Mucosa of rectum (tissue), 2 donors: ENCODE data around the gene PPIP5K2.

Experiments
- H3K27ac ChIP-seq, 2 donors: one replicate each; pipeline ENCODE4 v1.7.0; 2013; ENCODE audit warnings: inconsistent platforms in 2 of 2, low read depth in 2 of 2, low read length in 2 of 2
- H3K27me3 ChIP-seq, 2 donors: one replicate each; pipeline ENCODE4 v1.7.0; 2013; ENCODE audit warnings: low read length in 2 of 2; ENCODE audit not compliant: control insufficient read depth in 2 of 2, insufficient read depth in 2 of 2
- H3K36me3 ChIP-seq, 2 donors: one replicate each; pipeline ENCODE4 v1.7.0; 2013; ENCODE audit warnings: low read length in 2 of 2; ENCODE audit not compliant: control insufficient read depth in 2 of 2, insufficient read depth in 2 of 2
- H3K4me1 ChIP-seq, 2 donors: one replicate each; pipeline ENCODE4 v1.7.0; 2013; ENCODE audit warnings: low read length in 2 of 2, mild to moderate bottlenecking in 1 of 2; ENCODE audit not compliant: control insufficient read depth in 2 of 2, insufficient read depth in 2 of 2
- H3K4me3 ChIP-seq, 2 donors: one replicate each; pipeline ENCODE4 v1.7.0; 2013; ENCODE audit warnings: low read length in 2 of 2
- H3K9ac ChIP-seq, 2 donors: one replicate each; pipeline ENCODE4 v1.7.0; 2013; ENCODE audit warnings: low read length in 2 of 2, low read depth in 1 of 2, mild to moderate bottlenecking in 1 of 2
- H3K9me3 ChIP-seq, 2 donors: one replicate each; pipeline ENCODE4 v1.7.0; 2013; ENCODE audit warnings: low read length in 2 of 2; ENCODE audit not compliant: control insufficient read depth in 2 of 2
- donor health status: healthy.
- donor health status: Normal muscosa, but diverticular disease.

PPIP5K2 gene

DNA sequence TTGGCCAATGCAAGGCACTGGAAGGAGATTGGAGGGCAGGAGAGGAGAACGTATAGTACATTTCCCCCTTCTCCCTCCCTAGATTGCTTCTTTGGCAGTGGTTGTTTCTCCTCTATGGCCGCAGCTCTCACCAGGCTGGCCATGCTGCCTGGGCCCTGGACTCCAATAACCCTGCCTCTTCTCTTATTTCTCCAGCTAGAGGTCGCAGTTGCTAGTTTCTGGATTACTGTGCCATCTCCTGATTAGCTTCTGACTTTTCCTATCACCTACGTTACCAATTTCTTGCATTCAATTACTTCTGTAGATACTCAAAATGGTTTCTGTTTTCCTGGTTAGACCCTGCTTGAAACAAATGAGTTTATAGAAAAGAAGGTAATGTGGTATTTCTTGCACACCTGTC lies 136.1 kb downstream of the PPIP5K2 start:
- Histone ChIP-seq H3K27ac (peak overlapping the region; percentile 61 to 80), H3K9ac (peak overlapping the region in 1 of 2 donors; percentile 18), H3K4me3 (no peak overlapping the region), H3K4me1 (peaks cover 4 to 14% of the 10 kb centered on the region in 2 donors), H3K9me3 (no peaks in the 10 kb centered on the region), H3K36me3 (no peaks in the 10 kb centered on the region), H3K27me3 (no peaks in the 10 kb centered on the region)

- Histone ChIP-seq H3K4me3 (peak within 1 kb of the TSS; percentile 80 to 90), H3K27me3 (no peaks in the 10 kb centered on the region), H3K9me3 (no peaks in the 10 kb centered on the region), H3K4me1 (peaks cover 4 to 23% of the 10 kb centered on the region in 2 donors), H3K27ac (peak within 1 kb of the TSS; percentile 93 to 97), H3K9ac (peak within 1 kb of the TSS; percentile 75 to 88), H3K36me3 (no peaks in the 10 kb centered on the region)
Measured at GRCh38 chr5:103258368-103258956, 138.4 kb downstream of the PPIP5K2 start, which contains the start of gene MACIR. Gene MACIR (plus strand): TSS chr5:103258763. CDS start chr5:103275920, 17,157 bp downstream.

DNA sequence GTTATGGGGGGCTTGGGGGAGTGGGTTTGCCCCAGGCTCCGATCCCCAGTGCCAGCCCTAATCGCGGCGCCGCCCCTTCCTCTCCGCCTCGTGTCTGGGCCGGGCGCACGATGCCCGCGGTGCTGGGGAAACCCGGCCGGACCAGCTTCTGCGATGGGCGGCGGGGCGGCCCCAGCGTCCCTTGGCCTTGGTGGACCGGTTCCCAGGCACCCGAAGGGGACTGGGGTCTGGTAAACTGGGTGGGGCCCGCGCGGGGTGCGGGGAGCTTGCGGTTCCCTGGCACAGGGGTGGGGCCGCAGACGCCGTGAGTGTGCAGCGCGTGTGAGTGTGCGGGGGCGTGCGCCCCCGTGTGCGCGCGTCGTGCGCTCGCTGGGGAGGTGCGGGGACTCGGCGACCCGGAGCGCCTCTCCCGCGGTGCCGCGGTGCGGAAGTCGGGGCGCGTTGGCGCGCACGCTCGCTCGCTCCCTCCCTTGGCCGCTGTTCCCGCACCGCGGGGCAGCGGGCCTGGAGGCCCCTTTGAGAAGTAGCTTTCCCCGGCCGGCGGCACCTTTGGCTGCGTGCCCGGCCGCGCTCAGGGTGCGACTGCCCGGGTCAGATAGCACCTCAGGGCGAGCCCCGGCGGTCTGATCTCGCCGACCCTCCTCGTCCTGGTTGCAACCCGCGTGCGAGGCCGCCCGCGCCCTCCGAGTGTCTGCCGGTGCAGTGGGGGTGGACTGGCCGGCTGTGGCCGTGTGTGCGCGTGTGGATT lies 139.0 kb downstream of the PPIP5K2 start:
- Histone ChIP-seq H3K27me3 (no peaks in the 10 kb centered on the region), H3K4me1 (peaks cover 4 to 26% of the 10 kb centered on the region in 2 donors), H3K4me3 (peak overlapping the region; percentile 80 to 90), H3K36me3 (no peaks in the 10 kb centered on the region), H3K9ac (peak overlapping the region; percentile 75 to 88), H3K27ac (peak overlapping the region; percentile 93 to 97), H3K9me3 (no peaks in the 10 kb centered on the region)

DNA sequence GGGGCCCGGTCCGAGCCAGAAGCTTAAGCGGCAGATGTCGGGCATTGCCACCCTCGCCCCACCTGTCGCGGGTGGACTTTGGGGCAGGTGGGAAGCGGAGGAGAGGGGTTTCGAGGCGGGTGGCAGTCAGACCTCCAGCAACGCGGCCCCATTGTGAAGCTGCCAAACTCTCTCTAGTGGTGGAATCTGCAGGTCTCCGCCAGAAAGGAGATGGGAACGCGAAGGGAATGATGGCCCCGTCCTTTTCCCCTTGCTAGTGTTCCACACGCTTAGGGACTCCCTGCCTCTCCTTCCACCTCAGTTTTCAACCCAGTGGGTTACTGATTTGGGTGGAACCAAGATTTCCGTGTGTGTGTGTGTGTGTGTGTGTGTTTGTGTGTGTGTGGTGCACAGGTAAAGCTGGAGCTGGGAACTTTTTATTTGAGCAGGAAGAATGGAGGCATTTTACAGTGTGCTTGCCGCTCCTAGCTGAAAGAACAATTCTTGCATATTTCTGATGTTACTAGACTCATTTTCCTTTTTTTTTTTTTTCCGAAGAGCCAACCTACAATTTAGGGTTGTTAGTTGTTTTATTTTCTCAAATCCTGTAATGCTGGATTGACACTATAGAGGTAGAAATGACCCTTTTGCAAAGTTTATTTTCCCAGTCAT lies 139.7 kb downstream of the PPIP5K2 start:
- Histone ChIP-seq H3K4me3 (peak overlapping the region; percentile 80 to 90), H3K9me3 (no peaks in the 10 kb centered on the region), H3K27ac (peak overlapping the region; percentile 93 to 97), H3K9ac (peak overlapping the region; percentile 75 to 88), H3K27me3 (no peaks in the 10 kb centered on the region), H3K36me3 (no peaks in the 10 kb centered on the region), H3K4me1 (peaks cover 4 to 30% of the 10 kb centered on the region in 2 donors)

GRCh38 chr5:103260951-103261350 lies 140.8 kb downstream of the PPIP5K2 start:
- Histone ChIP-seq H3K27ac (peak overlapping the region in 1 of 2 donors; percentile 61), H3K36me3 (no peaks in the 10 kb centered on the region), H3K4me1 (peaks cover 4 to 29% of the 10 kb centered on the region in 2 donors), H3K9ac (peak overlapping the region in 1 of 2 donors; percentile 88), H3K27me3 (no peaks in the 10 kb centered on the region), H3K4me3 (peak overlapping the region; percentile 55 to 80), H3K9me3 (no peaks in the 10 kb centered on the region)
